Measurements from ENCODE around the gene ERG. TPM values are rescaled to one million over a fixed set of nuclear protein-coding genes. Genes with fewer than 3 reads are reported as not detected.

ERG gene
- total RNA-seq, 1 experiment from 2014 or later: 2.3 TPM

GRCh38 chr21:38434913-38435533 is 63.3 kb downstream of the ERG start:
- DNase-seq (ENCODE audit: low read depth): peak; percentile 92

GRCh38 chr21:38433471-38433870 is 64.8 kb downstream of the ERG start:
- DNase-seq (ENCODE audit: low read depth): peak; percentile 74

GRCh38 chr21:38430401-38430984 is 67.8 kb downstream of the ERG start:
- no peak for DNase-seq (ENCODE audit: low read depth)

- no peak for DNase-seq (ENCODE audit: low read depth)
Observed at GRCh38 chr21:38429011-38429410, 69.3 kb downstream of the ERG start.

DNA sequence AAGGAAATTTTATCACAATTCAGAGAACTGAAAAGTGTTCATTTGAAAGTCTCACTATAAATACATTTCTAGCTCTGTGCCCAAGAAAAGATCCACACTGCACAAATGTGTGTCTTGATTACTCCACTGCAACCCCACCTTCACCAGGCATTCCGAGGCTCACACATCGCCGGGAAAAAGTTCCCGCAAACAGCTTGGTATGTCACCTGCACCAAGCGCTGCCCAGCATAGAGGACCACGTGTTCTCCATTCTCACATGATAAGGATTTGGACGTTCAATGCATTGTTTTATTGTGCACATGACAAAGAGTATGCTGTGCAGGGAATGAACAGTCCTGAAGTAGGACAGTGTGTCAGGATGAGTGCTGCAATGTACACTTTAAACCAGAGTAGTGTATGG is 70.1 kb downstream of the ERG start:
- DNase-seq (ENCODE audit: low read depth): no peak

- no peak for DNase-seq (ENCODE audit: low read depth)
Observed at GRCh38 chr21:38424305-38425019, 73.8 kb downstream of the ERG start.

DNA sequence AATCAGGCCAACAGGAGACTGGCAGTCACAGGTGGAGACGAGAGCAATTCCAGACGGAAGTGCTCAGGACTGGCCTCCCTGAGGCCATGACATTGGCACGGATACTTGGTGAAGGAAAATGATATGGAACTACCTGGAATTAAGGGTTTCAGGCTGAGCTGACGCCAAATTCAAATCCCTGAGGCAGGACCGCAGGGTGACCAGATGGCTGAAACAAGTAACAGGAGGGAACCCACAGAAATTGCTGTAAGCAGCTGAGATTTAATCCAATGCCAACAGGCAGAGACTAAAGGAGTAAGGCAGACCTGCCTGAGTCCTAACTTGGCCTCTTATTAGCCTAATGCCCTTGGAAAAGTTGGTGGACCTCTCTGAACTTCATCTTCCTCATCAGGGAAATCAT is 76.2 kb downstream of the ERG start:
- no peak for DNase-seq (ENCODE audit: low read depth)

GRCh38 chr21:38420140-38420539 is 78.1 kb downstream of the ERG start:
- DNase-seq (ENCODE audit: low read depth): no peak

DNA sequence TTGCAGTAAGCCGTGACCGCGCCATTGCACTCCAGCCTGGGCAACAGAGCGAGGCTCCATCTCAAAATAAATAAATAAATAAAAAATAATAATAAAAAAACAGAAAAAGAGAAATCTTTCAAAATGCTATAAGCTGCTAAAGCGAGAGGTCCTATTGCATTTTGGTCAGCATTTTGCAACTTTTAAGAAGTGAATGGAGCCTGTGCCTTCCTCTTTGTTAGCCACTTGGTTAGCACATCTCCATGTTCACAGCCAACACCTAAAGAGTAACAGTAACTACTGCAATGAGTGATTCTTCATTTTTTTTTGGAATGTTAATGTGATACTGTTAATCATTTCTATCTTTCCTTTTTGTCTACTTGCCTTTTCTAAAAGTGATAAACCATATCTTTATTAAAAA is 80.6 kb downstream of the ERG start:
- no peak for DNase-seq (ENCODE audit: low read depth)

- no peak for DNase-seq (ENCODE audit: low read depth)
Observed at GRCh38 chr21:38416791-38417190, 81.5 kb downstream of the ERG start.

GRCh38 chr21:38413958-38414548 is 84.2 kb downstream of the ERG start:
- no peak for DNase-seq (ENCODE audit: low read depth)

DNA sequence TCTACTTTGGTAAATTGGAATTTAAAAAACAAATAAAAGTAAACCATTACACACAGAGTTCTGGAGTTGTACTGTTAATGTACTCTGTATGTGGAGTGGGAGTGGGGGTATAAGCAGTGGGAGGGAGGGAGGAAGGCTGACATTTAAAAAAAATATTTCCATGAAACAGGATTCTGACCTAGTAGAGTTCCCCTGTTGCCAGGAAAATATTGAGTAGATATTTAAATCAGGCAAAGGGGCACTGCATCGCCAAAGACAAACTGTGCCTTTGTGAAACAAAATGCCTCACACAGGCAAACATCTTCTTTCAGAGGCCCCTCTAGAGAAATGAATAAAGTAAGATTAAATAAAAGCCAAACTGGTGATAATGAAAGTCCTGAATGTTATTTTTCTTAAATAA is 87.8 kb downstream of the ERG start:
- no peak for DNase-seq (ENCODE audit: low read depth)

GRCh38 chr21:38409907-38410306 is 88.4 kb downstream of the ERG start:
- no peak for DNase-seq (ENCODE audit: low read depth)

DNA sequence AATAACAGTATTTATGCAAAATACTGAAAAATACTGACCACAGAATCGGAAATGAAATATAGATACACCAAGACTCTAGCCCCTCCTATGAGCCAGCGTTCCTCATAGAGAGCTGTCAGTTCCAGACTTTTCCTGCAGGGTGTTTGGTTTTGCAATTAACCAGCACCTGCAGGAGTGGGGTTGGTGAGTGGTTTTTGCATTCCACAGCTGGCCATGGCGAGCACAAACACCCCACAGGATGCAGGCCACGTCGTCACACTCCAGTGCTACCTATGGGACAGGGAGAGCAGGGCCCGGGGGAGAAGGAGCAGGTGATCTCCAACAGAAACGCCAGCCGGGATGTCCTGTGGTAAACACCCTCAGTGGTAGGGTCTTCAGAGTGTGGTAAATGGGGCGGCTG is 94.1 kb downstream of the ERG start:
- DNase-seq (ENCODE audit: low read depth): no peak

DNA sequence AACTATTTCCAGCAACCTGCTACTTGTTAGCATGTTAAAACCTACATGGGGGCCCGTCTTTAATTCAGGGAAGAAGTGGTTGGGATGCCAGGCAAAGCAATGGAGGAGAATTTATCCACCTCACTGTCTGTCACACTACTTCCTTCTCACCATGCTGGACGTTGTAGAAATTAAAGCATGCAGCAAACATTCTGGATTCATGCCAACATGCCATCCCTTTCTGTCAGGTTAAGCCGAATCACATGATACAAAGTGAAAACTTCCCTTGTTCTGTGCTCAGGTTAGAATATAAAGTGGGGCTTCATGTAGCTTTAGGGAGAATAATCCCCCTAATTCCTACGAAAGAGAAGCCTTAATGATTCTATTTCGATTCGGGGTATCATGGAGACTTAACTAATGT is 95.5 kb downstream of the ERG start:
- no peak for DNase-seq (ENCODE audit: low read depth)

GRCh38 chr21:38402291-38402690 is 96.0 kb downstream of the ERG start:
- DNase-seq (ENCODE audit: low read depth): no peak

DNA sequence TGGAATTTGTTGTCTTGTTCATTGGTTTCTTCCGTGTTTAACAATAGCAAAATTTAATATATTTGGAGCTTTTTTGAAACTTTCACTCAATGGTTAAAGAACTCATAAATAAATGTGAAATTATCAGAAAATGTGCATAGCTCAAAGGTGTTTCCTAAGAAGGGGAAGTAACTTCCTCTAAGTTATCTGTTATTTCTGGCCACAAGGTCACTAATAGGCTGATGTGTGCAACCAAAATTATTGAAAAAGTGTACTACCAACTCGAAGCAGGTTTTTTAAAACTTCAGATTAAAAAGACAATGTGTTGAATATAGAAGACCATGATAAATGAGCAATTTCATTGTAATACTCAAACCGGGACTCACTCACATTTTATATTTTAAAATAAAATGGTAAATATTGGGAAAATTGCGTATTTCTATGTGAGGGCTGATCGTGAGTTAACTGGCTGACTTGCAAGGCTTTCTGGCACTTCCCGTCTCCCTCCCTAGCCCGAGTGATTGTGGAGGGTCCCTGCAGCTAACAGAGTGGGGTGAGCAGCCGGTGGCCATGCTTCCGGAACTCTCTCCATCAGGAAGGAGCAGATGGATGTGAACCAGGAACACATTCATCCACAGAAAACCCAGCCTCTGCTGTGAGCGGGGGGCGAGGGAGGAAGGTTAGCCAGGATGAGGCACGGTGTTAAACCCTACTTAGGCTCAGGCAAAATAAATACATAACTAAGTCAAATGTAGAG is 96.9 kb downstream of the ERG start:
- no peak for DNase-seq (ENCODE audit: low read depth)

- DNase-seq (ENCODE audit: low read depth): no peak
Observed at GRCh38 chr21:38400195-38400919, 97.9 kb downstream of the ERG start.

- DNase-seq (ENCODE audit: low read depth): no peak
Observed at GRCh38 chr21:38399103-38399502, 99.2 kb downstream of the ERG start.

- no peak for DNase-seq (ENCODE audit: low read depth)
Observed at GRCh38 chr21:38396325-38396724, 102.0 kb downstream of the ERG start.

DNA sequence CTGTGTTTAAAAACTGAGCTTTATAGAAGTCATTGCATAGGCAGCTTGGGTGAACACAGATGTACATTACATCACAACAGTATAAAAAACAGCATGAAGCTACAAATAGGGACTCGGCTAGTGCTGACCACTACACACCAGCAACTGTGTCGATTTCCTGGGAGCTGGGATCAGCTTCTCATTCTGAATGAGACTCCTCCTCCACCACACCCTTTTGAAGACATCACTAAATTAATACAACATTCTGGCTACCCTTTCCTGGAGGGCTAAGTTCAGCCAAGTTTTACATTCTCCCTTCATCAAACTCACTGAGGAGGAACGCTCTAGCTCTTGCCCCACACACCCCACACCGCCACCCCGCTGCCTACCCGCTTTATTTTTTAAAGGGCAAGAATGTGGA is 102.7 kb downstream of the ERG start:
- no peak for DNase-seq (ENCODE audit: low read depth)

- no peak for DNase-seq (ENCODE audit: low read depth)
Observed at GRCh38 chr21:38392661-38393060, 105.6 kb downstream of the ERG start.

All from Daoy (cell line).